Transverse colon (tissue), 4 donors: ENCODE results near the gene FSCN2. TPM values are rescaled to one million over a fixed set of nuclear protein-coding genes. Genes with fewer than 3 reads are reported as not detected.

ENCODE experiments used
- DNase-seq: peaks from one replicate; pipeline ENCODE4 v3.0.0-alpha.2; 2019
- H3K27ac ChIP-seq, 4 donors: fragments of 200-600 bp; sonication (generic); 2 replicates each; pipeline ENCODE4 v1.5.1; 2016 to 2018; ENCODE audit warnings: inconsistent platforms in 4 of 4
- H3K27me3 ChIP-seq: fragments of 200-600 bp; sonication (generic); 2 replicates; pipeline ENCODE4 v1.5.1; 2017; ENCODE audit warnings: inconsistent platforms
- H3K36me3 ChIP-seq, 4 donors: fragments of 200-600 bp; sonication (generic); 2 replicates each; pipeline ENCODE4 v1.5.1; 2017 to 2019; ENCODE audit warnings: inconsistent platforms in 4 of 4
- H3K4me1 ChIP-seq, 4 donors: fragments of 200-600 bp; sonication (generic); 2 replicates each; pipeline ENCODE4 v1.5.1; 2017 to 2020; ENCODE audit warnings: inconsistent platforms in 4 of 4
- H3K4me3 ChIP-seq, 4 donors: fragments of 200-600 bp; sonication (generic); 1 replicate in 1 of 4; 2 replicates in 3 of 4; pipeline versions ENCODE4 v1.5.1 to v1.6.1; 2017 to 2019; ENCODE audit warnings: inconsistent platforms in 4 of 4
- H3K9me3 ChIP-seq, 2 donors: fragments of 200-600 bp; sonication (generic); 2 replicates each; pipeline ENCODE4 v1.5.1; 2017 to 2019; ENCODE audit warnings: inconsistent platforms in 2 of 2
- EP300 ChIP-seq: sonication (generic); formaldehyde crosslinking; IDR thresholded peaks from one replicate; pipeline ENCODE4 v1.6.1; 2017; ENCODE audit warnings: antibody characterized with exemption, low read depth
- POLR2A ChIP-seq: fragments of 450-650 bp; IDR thresholded peaks from one replicate; pipeline ENCODE4 v1.6.1; 2016; ENCODE audit warnings: antibody characterized with exemption, mild to moderate bottlenecking, moderate library complexity
- POLR2AphosphoS5 ChIP-seq, 3 donors: sonication (generic); formaldehyde crosslinking; IDR thresholded peaks; one replicate each; pipeline ENCODE4 v1.6.1; 2016; ENCODE audit warnings: antibody characterized with exemption in 3 of 3
- WGBS, 2 donors: methylation state at CpG; one replicate each; pipeline ENCODE4 v1.1.5; 2018; ENCODE audit warnings: low coverage in 1 of 2; 5-methylcytosine and 5-hydroxymethylcytosine counted together
- in situ Hi-C, 4 donors: fragments of 200-750 bp; cut with MboI; loops; one replicate each; pipeline versions ENCODE4 v1.15.0 to v1.15.1; 2017; ENCODE audit warnings: low sequenced_read_pairs in 3 of 4, low pct_ligation_motif_present in 1 of 4, low pct_unique_long_range_greater_than_20kb in 1 of 4
- intact Hi-C: fragments of 100-400 bp; cut with DNase I; formaldehyde crosslinking; loops from one replicate; pipeline ENCODE4 v1.15.1; 2023; ENCODE audit warnings: low total_unique reads
- total RNA-seq, 4 donors: library from RNA; depleted of rRNA; stranded (reverse); fragments of >200 nt; gene quantifications; one replicate each; pipeline ENCODE4 v1.1.0, GENCODE V29; 2016
- TF ChIP-seq, protein P1 (sequence below), 5 experiments: fragments of 200-600 bp in 3 of 5; fragments of 450-650 bp in 2 of 5; sonication (generic) in 3 of 5; IDR thresholded peaks; 1 replicate in 2 of 5; 2 replicates in 3 of 5; pipeline ENCODE4 v1.5.1; 2016 to 2017; ENCODE audit warnings: antibody characterized with exemption in 5 of 5, inconsistent platforms in 3 of 5, mild to moderate bottlenecking in 2 of 5, moderate library complexity in 1 of 5

Gene FSCN2
- total RNA-seq, 4 donors from 2014 or later: 2.3 to 36.4 (median 17.2) TPM

GRCh38 chr17:81481073-81481799 lies 46.9 kb upstream of the FSCN2 start:
- whole genome bisulfite sequencing, 2 donors: 33% methylated on average over 24 of the region's 94 CpGs; no CpG with 5 or more reads in 1 of the 2 donors
- intact Hi-C loops (loop anchor here (5.0 kb wide), 2 partner anchors 189 to 229 kb away; no protein-coding TSS in a partner anchor), in situ Hi-C loops (loop anchor here in 3 of 4 donors (25.0 kb wide), 3 partner anchors 94 to 219 kb away; partner anchors contain the start of genes BAHCC1 (in 1 of the 3) and SLC38A10 (in 1 of the 3))
- Histone ChIP-seq H3K4me3 (peak overlapping the region; percentile 32 to 53 (median 38)), H3K9me3 (no peaks in the 10 kb centered on the region), H3K27ac (no peak overlapping the region), H3K4me1 (peaks cover 14 to 28% (median 25%) of the 10 kb centered on the region in 4 donors), H3K27me3 (peaks cover 29% of the 10 kb centered on the region), H3K36me3 (no peaks in the 10 kb centered on the region)
- peak; percentile 57 for DNase-seq
- TF ChIP-seq POLR2AphosphoS5 (IDR thresholded peaks at IDR 0.05) (no peak), EP300 (no peak), POLR2A (no peak)
- TF ChIP-seq, protein P1, sequence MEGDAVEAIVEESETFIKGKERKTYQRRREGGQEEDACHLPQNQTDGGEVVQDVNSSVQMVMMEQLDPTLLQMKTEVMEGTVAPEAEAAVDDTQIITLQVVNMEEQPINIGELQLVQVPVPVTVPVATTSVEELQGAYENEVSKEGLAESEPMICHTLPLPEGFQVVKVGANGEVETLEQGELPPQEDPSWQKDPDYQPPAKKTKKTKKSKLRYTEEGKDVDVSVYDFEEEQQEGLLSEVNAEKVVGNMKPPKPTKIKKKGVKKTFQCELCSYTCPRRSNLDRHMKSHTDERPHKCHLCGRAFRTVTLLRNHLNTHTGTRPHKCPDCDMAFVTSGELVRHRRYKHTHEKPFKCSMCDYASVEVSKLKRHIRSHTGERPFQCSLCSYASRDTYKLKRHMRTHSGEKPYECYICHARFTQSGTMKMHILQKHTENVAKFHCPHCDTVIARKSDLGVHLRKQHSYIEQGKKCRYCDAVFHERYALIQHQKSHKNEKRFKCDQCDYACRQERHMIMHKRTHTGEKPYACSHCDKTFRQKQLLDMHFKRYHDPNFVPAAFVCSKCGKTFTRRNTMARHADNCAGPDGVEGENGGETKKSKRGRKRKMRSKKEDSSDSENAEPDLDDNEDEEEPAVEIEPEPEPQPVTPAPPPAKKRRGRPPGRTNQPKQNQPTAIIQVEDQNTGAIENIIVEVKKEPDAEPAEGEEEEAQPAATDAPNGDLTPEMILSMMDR (IDR thresholded peaks at IDR 0.05): no peak

DNA sequence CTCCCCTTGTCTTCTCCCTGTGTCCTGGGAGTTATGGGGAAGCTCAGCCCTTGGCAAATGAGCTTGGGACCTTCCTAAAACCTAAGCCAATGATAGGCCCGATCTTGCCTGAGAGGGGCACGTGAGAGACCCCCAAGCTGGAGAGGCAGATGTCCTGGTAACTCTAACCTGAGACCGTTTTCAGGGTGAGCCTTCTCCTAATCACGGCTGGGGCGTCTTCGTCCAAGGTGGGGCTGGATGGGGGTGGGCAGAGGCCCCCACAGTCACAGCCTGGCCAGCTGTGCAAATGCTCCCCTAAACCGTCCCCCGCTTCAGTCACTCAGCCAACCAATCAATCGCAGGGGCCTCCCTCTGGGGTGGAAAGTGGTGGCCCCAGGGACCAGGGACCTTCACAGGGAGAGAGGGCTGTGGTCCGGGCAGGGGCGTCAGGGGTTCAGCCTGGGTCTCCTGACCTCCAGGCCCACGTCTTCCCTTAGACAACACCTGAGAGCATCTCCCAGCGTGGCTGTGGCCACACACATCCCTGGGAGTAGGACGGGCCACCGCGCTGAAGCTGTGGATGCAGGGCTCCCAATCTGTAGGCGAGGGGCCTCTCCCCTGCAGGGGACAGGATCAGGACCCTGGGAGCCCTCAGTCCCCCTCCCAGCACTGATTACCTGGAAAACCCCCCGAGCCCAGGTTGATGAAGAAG lies 46.2 kb upstream of the FSCN2 start:
- H3K4me3 ChIP-seq: peak overlapping the region; percentile 32 to 53 (median 38)
- DNase-seq: no peak
- WGBS, 2 donors: 59% methylated on average over 17 of the region's 18 CpGs; no CpG with 5 or more reads in 1 of the 2 donors
- no peak overlapping the region for H3K27ac ChIP-seq
- H3K9me3 ChIP-seq: no peaks in the 10 kb centered on the region
- H3K4me1 ChIP-seq: peaks cover 14 to 28% (median 25%) of the 10 kb centered on the region in 4 donors
- H3K36me3 ChIP-seq: no peaks in the 10 kb centered on the region
- peaks cover 29% of the 10 kb centered on the region for H3K27me3 ChIP-seq
- TF ChIP-seq EP300 (no peak), POLR2A (no peak), POLR2AphosphoS5 (IDR thresholded peaks at IDR 0.05) (no peak)
- TF ChIP-seq, protein P1 (IDR thresholded peaks at IDR 0.05): no peak
- intact Hi-C loops: loop anchor here (2.0 to 5.0 kb wide), 3 partner anchors 87 to 230 kb away; partner anchors contain the start of gene BAHCC1
- in situ Hi-C loops: loop anchor here in 3 of 4 donors (25.0 kb wide), 3 partner anchors 95 to 220 kb away; partner anchors contain the start of genes BAHCC1 (in 1 of the 3) and SLC38A10 (in 1 of the 3)

DNA sequence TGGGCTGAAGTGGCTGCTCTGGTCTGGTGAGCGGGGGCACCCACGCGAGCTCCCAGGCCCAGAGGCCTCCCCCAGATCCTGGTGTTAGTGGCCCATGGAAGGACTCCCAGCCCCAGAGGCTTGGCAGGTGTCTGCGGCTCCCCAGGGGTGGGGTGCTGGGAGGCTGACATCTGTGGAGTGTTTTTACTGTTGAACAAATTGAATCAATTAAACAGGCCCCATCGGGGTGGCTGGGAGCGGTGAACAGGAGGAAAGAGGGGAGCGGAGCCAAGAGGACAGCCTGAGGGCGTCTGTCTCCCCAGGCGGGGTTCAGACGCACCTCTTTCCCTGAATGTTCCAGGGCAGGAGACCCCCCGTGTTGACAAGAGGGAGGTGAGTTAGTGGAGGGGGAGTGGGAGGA lies 45.5 kb upstream of the FSCN2 start:
- 59 to 75% methylated on average over 4 to 11 of the region's 11 CpGs for WGBS, 2 donors
- Histone ChIP-seq H3K36me3 (no peaks in the 10 kb centered on the region), H3K27me3 (peaks cover 29% of the 10 kb centered on the region), H3K4me1 (peaks cover 14 to 32% (median 29%) of the 10 kb centered on the region in 4 donors), H3K4me3 (no peak overlapping the region), H3K9me3 (no peaks in the 10 kb centered on the region), H3K27ac (no peak overlapping the region)
- intact Hi-C loops (loop anchor here (2.0 to 5.0 kb wide), 3 partner anchors 88 to 230 kb away; partner anchors contain the start of gene BAHCC1), in situ Hi-C loops (loop anchor here in 3 of 4 donors (25.0 kb wide), 3 partner anchors 95 to 220 kb away; partner anchors contain the start of genes BAHCC1 (in 1 of the 3) and SLC38A10 (in 1 of the 3))
- TF ChIP-seq POLR2AphosphoS5 (IDR thresholded peaks at IDR 0.05) (no peak), EP300 (no peak), POLR2A (no peak)
- no peak for DNase-seq

DNA sequence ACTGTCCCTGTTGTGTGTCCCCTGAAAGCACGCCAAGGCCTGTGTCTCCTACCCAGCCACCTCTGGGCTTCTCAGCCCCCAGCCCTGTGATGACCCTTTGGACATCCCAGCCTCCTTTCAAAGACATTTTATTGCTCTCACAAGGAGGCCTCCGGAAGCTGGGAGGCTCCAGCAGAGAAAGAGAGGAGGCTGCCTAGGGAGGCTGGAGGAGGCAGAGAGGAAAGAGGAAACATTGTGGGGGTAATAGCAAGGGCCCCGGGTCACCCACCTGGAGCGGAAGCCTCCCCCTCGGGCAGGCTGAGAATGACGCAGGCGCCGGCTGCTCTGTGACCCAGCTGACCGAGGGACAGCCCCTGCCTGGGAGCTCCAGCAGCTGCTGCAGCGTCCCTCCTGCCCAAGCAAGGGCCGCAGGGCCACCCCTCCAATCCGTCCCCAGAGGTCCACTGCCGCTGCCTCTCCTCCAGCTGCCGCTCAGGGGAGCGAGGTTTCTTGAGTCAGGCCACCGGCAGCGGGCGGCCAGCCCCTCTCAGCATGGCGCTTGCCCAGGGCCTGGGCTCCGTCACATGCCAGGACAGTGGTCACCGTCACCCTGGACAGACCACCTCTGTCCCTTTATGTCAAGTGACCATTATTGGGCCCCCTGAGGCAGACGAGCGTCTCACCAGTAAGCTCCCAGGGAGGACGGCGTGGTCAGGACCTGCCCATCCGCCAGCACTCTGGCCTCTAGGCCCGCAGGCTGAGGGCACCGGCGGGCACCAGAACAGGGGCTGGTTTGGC lies 44.9 kb upstream of the FSCN2 start:
- H3K4me3 ChIP-seq: peak overlapping the region in 2 of 4 donors; percentile 36 to 51
- no peaks in the 10 kb centered on the region for H3K36me3 ChIP-seq
- in situ Hi-C loops: loop anchor here in 3 of 4 donors (25.0 kb wide), 3 partner anchors 96 to 221 kb away; partner anchors contain the start of genes BAHCC1 (in 1 of the 3) and SLC38A10 (in 1 of the 3)
- 44 to 49% methylated on average over 5 to 27 of the region's 29 CpGs for WGBS, 2 donors
- DNase-seq: peak; percentile 43
- H3K4me1 ChIP-seq: peaks cover 17 to 36% (median 30%) of the 10 kb centered on the region in 4 donors
- H3K9me3 ChIP-seq: no peaks in the 10 kb centered on the region
- H3K27me3 ChIP-seq: peaks cover 29% of the 10 kb centered on the region
- intact Hi-C loops: loop anchor here (2.0 to 5.0 kb wide), 3 partner anchors 88 to 231 kb away; partner anchors contain the start of gene BAHCC1
- no peak overlapping the region for H3K27ac ChIP-seq
- no peak for TF ChIP-seq POLR2AphosphoS5 (IDR thresholded peaks at IDR 0.05)
- TF ChIP-seq EP300: no peak
- TF ChIP-seq, protein P1 (IDR thresholded peaks at IDR 0.05): no peak
- no peak for TF ChIP-seq POLR2A
